ENCODE results near the gene ABCA8. TPM values are rescaled to one million over a fixed set of nuclear protein-coding genes. Genes with fewer than 3 reads are reported as not detected.

Gene ABCA8
- total RNA-seq, 1 donor from 2014 or later, result under 0.01 TPM

GRCh38 chr17:68861602-68862001 is 93.6 kb downstream of the ABCA8 start:
- no peak overlapping the region for H3K4me3 ChIP-seq (ENCODE audit: low read depth, low read length)
- FAIRE-seq (no peak), DNase-seq (ENCODE audit: low read depth) (peak; percentile 45)
- TF ChIP-seq CTCF (IDR thresholded peaks at IDR 0.05; ENCODE audit: insufficient read depth, low read length, severe bottlenecking), result no peak
- no peaks in the 10 kb centered on the region for H3K27me3 ChIP-seq (ENCODE audit: control insufficient read depth, insufficient read depth, low read length)
- no peaks in the 10 kb centered on the region for H3K36me3 ChIP-seq (ENCODE audit: control insufficient read depth, insufficient read depth, low read length)

GRCh38 chr17:68860941-68861340 is 94.3 kb downstream of the ABCA8 start:
- Histone ChIP-seq H3K36me3 (ENCODE audit: control insufficient read depth, insufficient read depth, low read length) (no peaks in the 10 kb centered on the region), H3K27me3 (ENCODE audit: control insufficient read depth, insufficient read depth, low read length) (no peaks in the 10 kb centered on the region), H3K4me3 (ENCODE audit: low read depth, low read length) (no peak overlapping the region)
- no peak for TF ChIP-seq CTCF (IDR thresholded peaks at IDR 0.05; ENCODE audit: insufficient read depth, low read length, severe bottlenecking)
- DNase-seq (ENCODE audit: low read depth), result peak; percentile 37
- FAIRE-seq, result no peak

DNA sequence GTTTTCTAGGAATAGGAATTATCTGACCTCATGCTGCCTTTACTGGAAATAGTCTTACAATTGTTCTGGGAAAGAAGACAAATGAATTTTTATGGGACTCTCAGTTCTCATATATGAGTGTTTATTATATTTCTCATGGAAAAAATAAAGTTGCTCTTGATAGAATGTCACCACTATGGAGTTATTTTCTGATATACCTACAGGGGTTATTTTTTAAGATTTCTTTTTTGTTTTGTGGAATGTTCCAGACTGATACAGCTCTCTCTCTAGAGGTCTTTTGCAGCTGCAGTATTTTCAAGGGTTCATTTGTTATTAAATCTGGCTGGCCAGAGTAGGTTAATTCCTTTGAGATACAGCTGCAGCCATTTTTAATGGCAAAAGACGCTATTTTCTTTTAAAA is 100.7 kb downstream of the ABCA8 start:
- FAIRE-seq (no peak), DNase-seq (ENCODE audit: low read depth) (no peak)
- no peaks in the 10 kb centered on the region for H3K36me3 ChIP-seq (ENCODE audit: control insufficient read depth, insufficient read depth, low read length)
- no peak for TF ChIP-seq CTCF (IDR thresholded peaks at IDR 0.05; ENCODE audit: insufficient read depth, low read length, severe bottlenecking)
- no peaks in the 10 kb centered on the region for H3K27me3 ChIP-seq (ENCODE audit: control insufficient read depth, insufficient read depth, low read length)
- H3K4me3 ChIP-seq (ENCODE audit: low read depth, low read length), result no peak overlapping the region

- TF ChIP-seq CTCF (IDR thresholded peaks at IDR 0.05; ENCODE audit: insufficient read depth, low read length, severe bottlenecking), result no peak
- H3K27me3 ChIP-seq (ENCODE audit: control insufficient read depth, insufficient read depth, low read length), result no peaks in the 10 kb centered on the region
- DNase-seq (ENCODE audit: low read depth) (no peak), FAIRE-seq (no peak)
- H3K36me3 ChIP-seq (ENCODE audit: control insufficient read depth, insufficient read depth, low read length), result no peaks in the 10 kb centered on the region
- no peak overlapping the region for H3K4me3 ChIP-seq (ENCODE audit: low read depth, low read length)
Measured at GRCh38 chr17:68853439-68853838, 101.8 kb downstream of the ABCA8 start.

DNA sequence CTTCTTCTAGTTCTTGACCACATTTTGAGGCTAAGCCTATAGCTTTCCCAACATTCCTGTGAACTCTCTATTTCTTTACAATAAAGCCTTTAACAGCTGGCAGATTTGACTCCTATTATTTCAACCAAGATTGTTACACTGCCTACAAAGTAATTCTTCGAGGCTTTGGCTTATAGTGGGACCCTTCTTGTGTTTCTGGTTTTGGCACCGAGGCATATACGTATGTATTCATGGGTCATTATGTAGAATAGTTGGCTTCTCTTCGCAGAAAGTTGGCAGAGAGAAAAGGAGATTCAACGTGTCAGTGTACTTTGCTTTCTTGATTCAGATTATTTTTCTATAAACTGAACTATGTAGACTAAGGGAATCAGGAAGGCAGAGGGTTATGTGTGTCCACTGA is 102.2 kb downstream of the ABCA8 start:
- DNase-seq (ENCODE audit: low read depth) (no peak), FAIRE-seq (no peak)
- Histone ChIP-seq H3K4me3 (ENCODE audit: low read depth, low read length) (no peak overlapping the region), H3K36me3 (ENCODE audit: control insufficient read depth, insufficient read depth, low read length) (no peaks in the 10 kb centered on the region), H3K27me3 (ENCODE audit: control insufficient read depth, insufficient read depth, low read length) (no peaks in the 10 kb centered on the region)
- no peak for TF ChIP-seq CTCF (IDR thresholded peaks at IDR 0.05; ENCODE audit: insufficient read depth, low read length, severe bottlenecking)

DNA sequence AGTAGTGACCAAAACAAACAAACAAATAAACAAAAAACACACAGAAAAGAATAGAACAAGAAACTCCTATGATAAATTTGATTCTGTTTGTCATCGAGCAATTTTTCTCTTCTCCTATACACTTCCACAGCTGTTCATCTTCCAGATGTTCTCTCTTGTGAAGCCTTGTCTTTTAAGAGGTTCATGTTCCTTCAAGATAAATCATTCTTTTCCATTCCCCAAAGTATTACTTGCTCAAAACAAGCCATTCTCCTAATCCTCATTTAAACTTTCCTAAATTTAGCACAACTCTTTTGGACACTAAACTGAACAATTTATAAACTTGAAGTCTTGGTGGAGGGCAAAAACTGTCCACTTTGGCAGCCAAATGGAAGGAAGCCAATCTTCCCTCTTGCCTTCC is 103.3 kb downstream of the ABCA8 start:
- no peak for DNase-seq (ENCODE audit: low read depth)
- TF ChIP-seq CTCF (IDR thresholded peaks at IDR 0.05; ENCODE audit: insufficient read depth, low read length, severe bottlenecking), result no peak
- H3K27me3 ChIP-seq (ENCODE audit: control insufficient read depth, insufficient read depth, low read length), result no peaks in the 10 kb centered on the region
- H3K36me3 ChIP-seq (ENCODE audit: control insufficient read depth, insufficient read depth, low read length), result no peaks in the 10 kb centered on the region
- no peak overlapping the region for H3K4me3 ChIP-seq (ENCODE audit: low read depth, low read length)
- no peak for FAIRE-seq

Measured in bronchial epithelial cell (primary cell).